ENCODE results near the gene SFMBT2.

The SFMBT2 gene

GRCh38 chr10:7410862-7411670 is at the start of gene SFMBT2:
SFMBT2 (minus strand) TSS chr10:7411034; CDS start chr10:7381898, 29,136 bp downstream.
- peak; percentile 17 to 32 (median 24) for DNase-seq (ENCODE audit: low read depth in 2 of 3, low spot score in 2 of 3)

DNA sequence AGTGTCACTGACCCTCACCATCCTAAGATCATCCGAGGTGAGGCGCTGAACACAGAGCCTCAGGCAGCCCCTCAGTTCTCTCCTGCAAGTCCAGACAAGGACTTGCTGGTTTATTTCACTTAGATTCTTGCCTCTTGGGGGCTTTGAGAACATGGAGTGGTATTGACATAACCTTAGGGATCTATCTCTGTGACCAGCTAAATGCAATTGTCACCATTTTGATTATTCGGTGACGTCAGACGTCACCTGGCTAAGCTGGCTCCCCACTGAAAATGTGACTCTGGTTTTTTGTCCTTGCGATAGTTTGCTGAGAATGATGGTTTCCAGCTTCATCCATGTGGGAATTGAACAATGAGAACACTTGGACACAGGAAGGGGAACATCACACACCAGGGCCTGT is 49.2 kb upstream of the SFMBT2 start:
- DNase-seq (ENCODE audit: low read depth in 2 of 3, low spot score in 2 of 3): no peak

GRCh38 chr10:7458556-7458955 is 47.7 kb upstream of the SFMBT2 start:
- no peak for DNase-seq (ENCODE audit: low read depth in 2 of 3, low spot score in 2 of 3)

DNA sequence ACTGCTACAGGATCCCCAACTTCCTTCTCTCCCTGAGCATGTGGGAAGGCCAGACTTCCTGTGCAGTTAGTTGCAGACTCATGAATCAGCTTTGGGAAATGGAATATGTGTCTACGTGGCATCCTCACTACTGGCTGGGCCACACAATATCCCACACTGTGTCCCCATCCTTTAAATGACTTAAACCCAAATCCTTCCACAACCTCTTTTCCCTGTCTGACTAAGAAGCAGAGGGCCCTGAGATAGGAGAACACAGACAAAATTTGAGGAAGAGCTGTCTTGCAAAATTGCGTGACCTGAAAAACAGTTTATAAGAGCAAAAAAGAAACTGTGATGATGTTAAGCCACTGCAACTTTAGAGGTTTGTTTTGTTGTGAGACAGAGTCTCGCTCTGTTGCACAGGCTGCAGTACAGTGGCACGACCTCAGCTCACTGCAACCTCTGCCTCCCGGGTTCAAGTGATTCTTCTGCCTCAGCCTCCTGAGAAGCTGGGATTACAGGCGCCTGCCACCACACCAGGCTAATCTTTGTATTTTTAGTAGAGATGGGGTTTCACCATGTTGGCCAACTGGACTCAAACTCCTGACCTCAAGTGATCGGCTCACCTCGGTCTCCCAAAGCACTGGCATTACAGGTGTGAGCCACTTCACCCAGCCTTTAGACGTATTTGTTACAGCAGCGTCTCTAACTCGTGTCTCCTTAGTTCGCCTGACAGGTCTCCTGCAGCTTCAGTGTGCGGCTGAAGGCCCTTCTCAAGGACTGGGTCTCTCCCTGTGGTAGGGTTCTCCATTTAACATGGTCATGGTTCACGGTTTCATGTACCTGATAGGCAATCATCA is 46.9 kb upstream of the SFMBT2 start:
- no peak for DNase-seq (ENCODE audit: low read depth in 2 of 3, low spot score in 2 of 3)

- DNase-seq (ENCODE audit: low read depth in 2 of 3, low spot score in 2 of 3): no peak
Observed at GRCh38 chr10:7449063-7449695, 38.3 kb upstream of the SFMBT2 start.

- DNase-seq (ENCODE audit: low read depth in 2 of 3, low spot score in 2 of 3): no peak
Observed at GRCh38 chr10:7445474-7446185, 34.8 kb upstream of the SFMBT2 start.

GRCh38 chr10:7444551-7445121 is 33.8 kb upstream of the SFMBT2 start:
- DNase-seq (ENCODE audit: low read depth in 2 of 3, low spot score in 2 of 3): no peak

- DNase-seq (ENCODE audit: low read depth in 2 of 3, low spot score in 2 of 3): no peak
Observed at GRCh38 chr10:7443036-7443435, 32.2 kb upstream of the SFMBT2 start.

DNA sequence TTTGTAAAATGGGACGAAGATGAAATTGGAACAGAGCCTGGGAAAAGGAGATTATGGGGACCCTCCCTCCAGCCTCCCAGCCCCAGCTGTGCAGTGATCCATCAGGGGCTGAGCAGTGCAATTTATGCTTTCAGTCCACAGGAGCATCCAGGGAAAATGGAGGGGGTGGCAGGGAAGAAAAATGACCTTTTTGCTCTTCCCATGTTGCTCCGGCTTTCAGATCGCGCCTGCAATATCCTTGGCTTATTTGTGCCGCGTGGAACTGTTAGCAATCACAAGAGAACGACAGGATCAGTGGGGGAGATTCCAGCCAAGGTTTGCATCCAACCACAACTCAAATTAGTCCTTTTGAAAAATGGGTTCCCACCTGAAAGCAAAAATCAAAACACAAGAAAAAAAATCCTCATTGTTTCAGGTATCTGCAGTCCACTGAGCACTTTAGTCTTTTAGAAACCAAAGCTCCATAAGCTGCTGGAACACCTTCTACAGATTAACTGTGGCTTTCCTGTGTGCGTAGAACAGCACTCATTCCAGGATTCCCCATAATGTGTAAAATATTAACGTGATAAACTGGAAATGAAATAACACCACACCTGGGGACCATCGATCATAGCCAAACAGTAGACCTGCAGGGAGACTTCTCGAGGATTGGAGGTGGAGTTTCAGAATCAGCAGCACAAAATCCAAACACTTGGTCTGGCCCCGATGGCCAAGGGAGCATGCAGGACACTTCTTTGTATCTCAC is 30.7 kb upstream of the SFMBT2 start:
- no peak for DNase-seq (ENCODE audit: low read depth in 2 of 3, low spot score in 2 of 3)

GRCh38 chr10:7439696-7440095 is 28.9 kb upstream of the SFMBT2 start:
- DNase-seq (ENCODE audit: low read depth in 2 of 3, low spot score in 2 of 3): no peak

GRCh38 chr10:7438196-7438986 is 27.6 kb upstream of the SFMBT2 start:
- DNase-seq (ENCODE audit: low read depth in 2 of 3, low spot score in 2 of 3): no peak

- no peak for DNase-seq (ENCODE audit: low read depth in 2 of 3, low spot score in 2 of 3)
Observed at GRCh38 chr10:7436490-7437100, 25.8 kb upstream of the SFMBT2 start.

GRCh38 chr10:7435674-7436073 is 24.8 kb upstream of the SFMBT2 start:
- no peak for DNase-seq (ENCODE audit: low read depth in 2 of 3, low spot score in 2 of 3)

- no peak for DNase-seq (ENCODE audit: low read depth in 2 of 3, low spot score in 2 of 3)
Observed at GRCh38 chr10:7434378-7434777, 23.5 kb upstream of the SFMBT2 start.

GRCh38 chr10:7433861-7434260 is 23.0 kb upstream of the SFMBT2 start:
- DNase-seq (ENCODE audit: low read depth in 2 of 3, low spot score in 2 of 3): no peak

DNA sequence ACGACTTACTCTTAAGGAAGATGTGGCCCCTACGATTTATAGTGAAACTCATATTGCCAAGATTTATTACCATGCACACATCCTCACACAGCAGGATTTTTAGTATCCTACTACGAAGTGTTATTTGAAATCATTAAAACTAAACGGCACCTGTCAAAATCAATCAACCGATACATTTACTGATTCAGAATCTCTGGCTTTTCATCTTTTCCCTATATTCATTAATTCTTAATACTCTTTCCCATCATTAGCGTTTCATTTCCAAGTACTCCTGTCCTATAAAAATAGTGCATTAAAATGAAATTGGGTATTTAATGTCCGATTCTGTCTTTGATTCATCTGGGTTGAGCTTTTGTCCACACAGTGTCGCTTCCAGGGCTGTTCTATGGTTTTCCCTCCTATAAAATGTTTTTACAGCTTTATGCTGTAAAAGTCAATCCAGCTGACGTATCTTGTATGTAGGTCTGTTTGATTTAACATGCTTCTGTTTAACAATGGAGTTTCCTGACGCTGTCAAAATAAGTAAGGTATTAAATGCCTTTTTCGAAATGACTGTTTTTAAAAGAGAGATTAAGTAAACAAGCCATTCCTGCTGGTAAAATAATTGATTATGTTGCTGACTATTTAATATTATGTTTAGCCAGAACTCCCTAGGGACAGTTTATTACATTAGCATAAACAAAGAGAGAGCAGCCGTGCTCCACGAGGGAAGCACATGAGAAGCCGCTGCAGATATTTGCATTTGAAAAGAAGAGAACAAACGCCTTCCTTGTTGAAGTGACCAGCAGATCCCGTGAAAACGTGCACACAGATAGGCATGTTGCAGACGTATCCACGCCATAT is 22.3 kb upstream of the SFMBT2 start:
- DNase-seq (ENCODE audit: low read depth in 2 of 3, low spot score in 2 of 3): no peak

DNA sequence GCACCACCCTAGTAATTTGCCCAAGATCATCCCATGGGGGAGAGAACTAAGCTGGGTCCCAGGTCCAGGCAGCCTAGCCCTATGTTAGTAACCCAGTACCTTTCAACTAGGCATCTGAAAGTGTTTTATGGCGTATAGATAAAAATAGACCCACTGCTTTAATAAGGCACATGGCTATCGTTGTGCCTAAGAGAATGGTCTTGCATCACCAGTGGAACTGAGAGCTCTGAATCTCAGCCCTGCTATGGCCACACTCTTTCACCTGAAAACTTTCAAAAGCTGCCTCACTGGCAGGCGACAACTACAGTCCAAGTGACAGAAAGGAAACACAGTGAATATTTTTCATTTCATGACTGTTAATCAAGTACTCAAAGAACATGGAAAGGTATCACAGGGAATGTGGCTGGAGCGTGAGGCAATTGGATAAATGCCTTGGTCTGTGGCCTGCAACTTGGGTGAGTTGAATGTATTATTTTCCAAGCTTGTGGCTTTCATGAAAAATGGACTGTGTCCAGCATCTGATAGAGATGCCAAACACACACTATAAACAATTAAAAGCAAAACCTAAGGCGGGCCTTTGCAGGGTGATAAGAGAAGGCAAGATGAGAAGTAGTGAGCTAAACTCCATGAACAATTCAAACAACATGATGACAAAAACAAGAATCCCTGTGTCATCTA is 18.0 kb upstream of the SFMBT2 start:
- no peak for DNase-seq (ENCODE audit: low read depth in 2 of 3, low spot score in 2 of 3)

Data from activated CD8-positive, alpha-beta memory T cell treated with anti-CD3 and anti-CD28 coated beads for 48 hours (primary cell).